IPS-NIHi11 (cell line): ENCODE results near the gene VCAN.
A peak's percentile ranks its signal among the peaks of the same experiment; 100 is the strongest.
"Not testable (repeated sequence)": the region's sequence is repeated elsewhere in the genome, so short reads cannot be mapped to it uniquely, and the experiment has no call there.

Experiments used
- DNase-seq: peaks from one replicate; pipeline ENCODE4 v3.0.0; 2012; ENCODE audit warnings: mixed read lengths, low spot score

The VCAN gene

DNA sequence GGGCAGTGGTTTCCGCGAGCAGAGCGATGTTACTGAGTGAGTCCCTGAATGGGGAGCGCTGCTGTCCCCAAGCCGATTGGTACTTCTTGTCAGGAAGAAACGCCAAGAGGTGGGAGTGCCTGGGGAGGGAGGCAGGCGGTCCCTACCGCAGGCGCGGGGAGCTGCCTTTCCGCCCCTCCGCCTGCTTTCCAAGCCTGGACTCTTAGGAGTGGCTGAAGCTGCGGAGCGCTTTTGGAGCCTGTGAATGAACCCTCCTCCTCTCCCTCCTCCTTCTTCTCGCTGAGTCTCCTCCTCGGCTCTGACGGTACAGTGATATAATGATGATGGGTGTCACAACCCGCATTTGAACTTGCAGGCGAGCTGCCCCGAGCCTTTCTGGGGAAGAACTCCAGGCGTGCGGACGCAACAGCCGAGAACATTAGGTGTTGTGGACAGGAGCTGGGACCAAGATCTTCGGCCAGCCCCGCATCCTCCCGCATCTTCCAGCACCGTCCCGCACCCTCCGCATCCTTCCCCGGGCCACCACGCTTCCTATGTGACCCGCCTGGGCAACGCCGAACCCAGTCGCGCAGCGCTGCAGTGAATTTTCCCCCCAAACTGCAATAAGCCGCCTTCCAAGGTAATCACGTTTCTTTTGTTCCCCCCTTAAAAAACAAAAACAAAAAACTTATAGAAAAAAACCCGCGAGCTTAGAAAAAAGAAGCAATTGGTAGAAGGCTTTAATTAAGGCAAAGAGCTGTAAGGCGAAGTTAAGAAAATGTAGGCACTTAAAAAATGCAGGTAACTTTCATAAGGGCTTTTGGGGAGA lies at the start of gene VCAN:
TSS of gene VCAN (plus strand) at position 340 of the 808 bp plus-strand sequence. CDS start 11,775 bp downstream, outside the sequence.
- DNase-seq = peak; percentile 58

DNA sequence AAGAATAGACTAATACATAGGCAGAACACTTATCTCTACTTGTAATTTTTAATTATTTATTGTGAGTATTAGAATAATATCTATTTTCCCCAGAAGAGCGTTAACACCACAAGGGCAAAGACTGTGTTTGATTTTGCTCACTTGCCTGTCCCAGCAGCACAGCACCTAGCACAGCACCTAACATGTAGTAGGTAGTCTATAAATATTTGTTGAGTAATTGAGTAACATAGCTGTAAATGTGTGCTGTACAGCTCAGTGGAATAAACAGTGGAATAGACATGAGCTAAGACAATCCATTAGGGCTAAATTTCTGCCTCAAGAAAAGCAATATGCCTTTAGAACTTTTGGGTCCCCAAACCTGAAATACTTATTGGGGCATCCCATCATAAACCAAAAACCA lies 49.3 kb upstream of the VCAN start:
- no peak for DNase-seq

DNA sequence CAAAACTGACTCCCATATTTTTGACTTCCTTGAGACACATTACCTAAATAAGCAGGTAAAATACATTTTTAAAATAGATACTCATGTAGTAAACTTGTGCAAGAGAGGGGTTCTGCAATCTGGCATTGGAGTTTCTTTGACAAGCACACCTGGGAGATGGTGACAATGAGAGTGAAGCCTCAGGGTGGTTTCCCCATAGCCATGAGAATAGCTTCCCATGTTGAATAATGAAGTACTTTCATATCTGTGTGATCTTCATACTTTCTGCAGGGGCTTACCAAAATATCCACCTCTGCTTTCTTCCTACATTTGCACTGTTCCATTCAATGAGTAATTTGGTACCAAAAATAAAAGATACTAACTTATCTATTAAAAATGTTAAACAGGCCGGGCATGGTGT lies 44.7 kb upstream of the VCAN start:
- DNase-seq = no peak

DNA sequence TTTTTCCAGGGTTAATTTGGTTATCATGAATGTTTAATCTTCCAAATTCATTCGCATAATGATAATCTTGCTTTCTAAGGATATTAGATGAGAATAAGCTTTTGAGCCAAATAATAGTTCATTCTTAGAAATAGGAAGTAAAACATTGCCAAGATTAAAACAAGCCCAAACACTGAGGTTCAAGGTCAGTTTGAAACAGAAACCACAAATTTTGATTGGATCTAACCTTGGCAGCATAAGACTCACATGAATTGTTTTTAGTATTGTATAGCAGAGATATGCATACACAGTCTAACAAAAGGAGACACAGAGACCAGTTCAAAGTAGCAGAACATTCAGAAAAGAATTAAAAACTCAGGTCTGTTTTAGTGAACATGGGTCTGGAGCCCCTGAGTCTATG lies 43.4 kb upstream of the VCAN start:
- no peak for DNase-seq

DNA sequence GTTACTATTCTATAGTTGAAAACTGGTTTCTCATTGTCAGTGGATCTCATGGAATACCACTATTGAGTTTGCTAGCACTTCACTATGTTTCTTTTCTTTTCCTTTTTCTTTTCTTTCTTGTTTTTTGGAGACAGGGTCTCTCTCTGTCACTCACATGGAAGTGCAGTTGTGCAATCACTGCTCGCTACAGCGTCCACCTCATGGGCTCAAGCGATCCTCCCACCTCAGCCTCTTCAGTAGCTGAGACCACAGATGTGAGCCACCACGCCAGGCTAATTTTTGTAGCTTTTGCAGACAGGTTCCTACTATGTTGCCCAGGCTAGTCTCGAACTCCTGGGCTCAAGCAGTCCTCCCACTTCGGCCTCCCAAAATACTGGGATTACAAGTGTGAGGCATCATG lies 42.7 kb upstream of the VCAN start:
- no peak for DNase-seq

DNA sequence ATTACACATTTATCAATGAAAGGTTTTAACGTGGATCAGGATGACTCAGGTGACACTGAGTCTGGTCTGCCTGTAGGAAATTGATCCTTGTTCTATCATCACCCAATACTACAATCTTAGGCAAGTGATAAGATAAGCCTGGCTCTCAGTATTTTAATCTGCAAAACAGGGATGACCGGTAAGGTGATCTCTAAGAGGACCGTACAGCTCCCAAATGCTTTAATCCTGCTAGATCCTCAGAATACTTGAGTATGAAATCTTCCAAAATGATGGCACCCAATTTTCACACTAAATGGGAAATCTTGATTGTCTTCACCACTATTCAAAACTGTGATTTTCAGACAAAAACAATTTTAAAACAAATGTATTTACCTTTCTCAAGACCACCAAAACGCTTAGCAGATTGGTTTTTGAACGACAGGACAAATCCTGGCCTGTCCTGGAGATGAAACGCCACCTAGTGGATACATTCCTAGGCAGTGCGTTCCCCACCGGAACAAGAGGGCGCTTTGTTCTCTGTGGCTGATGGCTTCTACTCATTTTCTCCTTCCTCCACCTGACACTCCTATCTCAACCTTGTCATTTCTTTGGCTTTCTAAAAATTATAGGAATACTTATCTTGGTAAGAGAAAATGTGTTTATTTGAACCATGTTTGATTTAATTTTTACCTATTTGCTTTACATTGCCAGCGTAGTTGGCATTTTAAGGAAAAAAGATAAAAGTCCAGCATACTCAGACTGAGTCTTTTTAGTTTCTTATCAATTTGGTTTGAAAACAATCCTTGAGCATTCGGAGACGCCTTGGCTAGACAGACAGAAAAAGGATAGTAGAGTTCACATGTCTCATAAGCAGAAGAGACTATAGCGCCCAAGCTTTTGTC lies 41.2 kb upstream of the VCAN start:
- peak; percentile 73 for DNase-seq

DNA sequence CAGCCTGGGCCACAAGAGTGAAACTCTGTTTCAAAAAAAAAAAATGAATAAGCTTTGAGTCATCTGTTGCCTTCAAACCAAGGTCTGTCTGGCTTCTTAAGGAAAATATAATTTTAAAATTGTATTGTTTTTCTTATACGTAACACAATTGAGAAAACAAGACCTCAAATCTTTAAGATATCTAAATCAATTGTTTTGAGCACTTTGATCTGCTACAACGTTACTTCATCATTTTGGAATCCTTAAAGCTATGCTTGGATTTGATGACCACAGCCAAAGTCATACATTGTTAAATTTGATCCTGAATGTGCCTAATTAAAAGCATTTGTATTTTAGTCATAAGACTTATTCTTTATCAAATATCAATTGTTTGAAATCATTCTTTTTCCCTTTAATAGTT lies 37.7 kb upstream of the VCAN start:
- DNase-seq = no peak

DNA sequence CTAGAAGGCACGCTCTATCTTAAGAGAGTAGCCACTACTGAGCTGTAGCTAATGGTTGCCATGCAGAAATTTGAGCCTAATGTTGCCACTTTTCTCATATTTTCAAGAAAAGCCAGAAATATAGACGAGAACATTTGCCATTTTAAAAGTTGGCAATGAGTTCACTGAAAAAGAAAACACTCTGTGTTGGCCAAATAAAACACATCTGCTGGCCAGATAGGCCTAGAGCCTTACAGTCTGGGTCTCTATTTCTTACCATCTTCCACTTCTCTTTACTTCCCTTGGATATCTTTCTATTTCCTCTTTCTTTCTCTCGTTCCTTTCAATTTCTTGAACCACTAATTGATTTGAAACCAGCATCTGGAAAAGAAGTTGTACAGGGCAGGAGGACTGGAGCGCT lies 36.6 kb upstream of the VCAN start:
- no peak for DNase-seq

DNA sequence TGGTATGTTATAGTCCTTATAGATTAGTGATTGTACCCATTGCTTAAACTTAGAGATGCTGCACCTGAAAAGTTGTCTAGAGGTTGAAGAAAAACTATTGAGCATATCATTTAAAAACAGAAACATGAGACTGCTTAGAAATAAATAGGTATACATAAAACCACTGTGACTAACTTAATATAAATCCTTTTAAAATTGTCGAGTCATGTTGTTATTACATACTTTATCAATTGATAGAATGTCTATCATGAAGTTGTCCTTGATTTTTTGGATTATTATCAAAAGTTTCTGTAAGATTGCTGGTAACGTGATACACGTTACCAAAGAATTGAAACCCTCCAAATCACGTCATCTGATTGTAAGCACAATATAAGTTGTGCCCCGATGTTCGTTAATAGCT lies 35.3 kb upstream of the VCAN start:
- no peak for DNase-seq

DNA sequence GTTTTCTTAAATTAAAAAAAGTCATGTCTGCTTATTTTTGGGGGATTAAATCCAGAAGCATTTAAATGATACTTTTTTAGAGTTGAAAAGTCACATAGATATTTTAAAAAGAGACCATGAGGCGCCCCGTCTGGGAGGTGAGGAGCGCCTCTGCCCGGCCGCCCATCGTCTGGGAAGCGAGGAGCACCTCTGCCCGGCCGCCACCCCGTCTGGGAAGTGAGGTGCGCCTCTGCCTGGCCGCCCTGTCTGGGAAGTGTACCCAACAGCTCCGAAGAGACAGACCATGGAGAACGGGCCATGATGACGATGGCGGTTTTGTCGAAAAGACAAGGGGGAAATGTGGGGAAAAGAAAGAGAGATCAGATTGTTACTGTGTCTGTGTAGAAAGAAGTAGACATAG lies 33.8 kb upstream of the VCAN start:
- not testable (repeated sequence) for DNase-seq

DNA sequence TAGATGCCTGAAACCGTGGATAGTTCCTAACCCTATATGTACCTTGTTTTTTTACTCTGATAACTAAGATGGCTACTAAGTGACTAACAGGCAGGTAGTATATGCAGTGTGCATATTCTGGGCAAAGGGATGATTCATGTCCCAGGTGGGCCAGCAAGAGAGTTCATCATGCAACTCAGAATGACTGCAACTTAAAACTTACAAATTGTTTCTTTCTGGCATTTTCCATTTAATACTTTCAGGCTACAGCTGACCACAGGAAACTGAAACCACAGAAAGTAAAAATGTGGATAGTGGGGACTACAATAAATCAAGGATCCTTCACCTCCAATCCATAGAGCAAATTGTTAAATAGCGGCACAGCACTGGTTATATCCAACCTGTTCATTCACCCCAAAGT lies 30.7 kb upstream of the VCAN start:
- DNase-seq = no peak

DNA sequence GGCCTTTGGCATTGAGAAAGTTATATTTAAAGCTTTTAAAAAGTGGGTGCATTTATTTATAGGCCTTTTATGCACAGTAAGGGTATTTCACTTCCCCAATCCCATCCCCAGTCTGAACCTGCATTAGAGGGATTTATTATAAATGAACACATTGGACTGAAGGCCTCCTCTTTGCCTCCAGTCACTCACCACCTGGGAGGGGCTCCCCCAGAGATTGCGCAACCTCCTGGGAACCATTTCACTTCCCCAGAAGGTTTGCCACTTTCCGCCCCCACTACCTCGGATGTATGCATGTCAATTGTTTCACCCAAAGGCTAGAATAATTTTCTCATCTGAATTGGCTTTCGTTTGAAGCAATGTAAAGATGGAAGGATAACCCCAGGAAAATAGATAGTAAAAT lies 29.8 kb upstream of the VCAN start:
- no peak for DNase-seq

DNA sequence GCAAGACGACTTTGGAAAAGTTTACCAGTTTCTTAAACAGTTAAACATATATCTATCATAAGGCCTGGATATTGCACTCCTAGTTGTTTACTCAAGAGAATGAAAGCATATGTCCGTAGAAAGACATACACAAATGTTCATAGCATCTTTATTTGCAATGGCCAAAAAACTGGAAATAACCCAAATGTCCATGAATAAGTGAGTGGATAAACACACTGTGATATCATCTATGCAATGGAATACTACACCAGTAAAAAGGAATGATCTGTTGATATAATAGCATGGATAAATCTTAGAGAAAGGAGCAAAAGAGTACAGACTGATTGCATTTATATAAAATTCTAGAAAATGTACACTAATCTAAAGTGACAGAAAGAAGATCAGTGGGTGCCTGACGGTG lies 28.0 kb upstream of the VCAN start:
- no peak for DNase-seq

DNA sequence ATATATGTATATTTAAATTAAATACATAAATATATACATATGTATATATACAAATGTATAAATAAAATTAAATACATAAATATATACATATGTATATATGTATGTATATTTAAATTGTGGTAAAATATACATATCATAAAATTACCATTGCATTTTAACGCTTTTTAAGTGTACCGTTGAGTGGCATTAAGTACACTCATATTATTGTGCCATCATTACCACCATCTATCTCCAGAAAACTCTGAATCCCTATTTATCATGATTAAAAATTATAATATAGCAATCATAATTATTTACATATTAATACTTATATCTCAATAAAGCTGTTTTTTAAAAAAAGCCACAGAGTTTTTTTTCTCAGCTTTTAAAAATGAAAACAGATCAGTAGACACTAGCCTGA lies 27.1 kb upstream of the VCAN start:
- DNase-seq = no peak

DNA sequence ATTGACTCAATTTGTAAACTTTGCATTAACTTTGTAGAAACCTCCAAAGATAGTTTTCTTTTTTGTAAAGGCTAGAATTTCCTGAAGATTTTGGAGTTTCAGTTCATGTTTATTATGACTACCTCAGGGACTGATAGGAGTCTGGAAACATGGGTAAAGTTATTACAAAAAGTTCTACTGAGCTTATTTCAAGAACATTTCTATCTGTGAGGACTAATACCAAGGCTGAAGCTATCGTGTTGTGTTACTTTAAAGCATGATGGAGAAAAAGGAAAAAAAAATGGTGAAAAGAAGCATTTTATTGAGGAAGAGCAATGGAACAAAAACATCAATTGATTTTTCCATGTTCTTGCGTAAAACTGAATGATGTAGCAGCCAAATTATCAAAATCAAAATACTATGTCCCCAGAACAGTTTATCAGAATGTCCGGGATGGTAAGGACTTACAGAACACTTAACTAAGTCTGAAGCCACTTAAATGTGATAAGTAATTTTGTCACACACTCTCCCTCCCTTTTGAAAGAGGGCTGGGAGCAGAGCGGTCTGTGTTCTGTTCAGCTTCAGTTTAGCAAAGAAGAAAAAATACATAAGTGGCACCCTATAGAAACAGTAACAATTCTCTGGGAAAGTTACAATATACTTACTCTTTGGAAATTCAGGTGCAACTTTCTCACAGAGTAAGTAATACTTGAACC lies 25.1 kb upstream of the VCAN start:
- DNase-seq = no peak

DNA sequence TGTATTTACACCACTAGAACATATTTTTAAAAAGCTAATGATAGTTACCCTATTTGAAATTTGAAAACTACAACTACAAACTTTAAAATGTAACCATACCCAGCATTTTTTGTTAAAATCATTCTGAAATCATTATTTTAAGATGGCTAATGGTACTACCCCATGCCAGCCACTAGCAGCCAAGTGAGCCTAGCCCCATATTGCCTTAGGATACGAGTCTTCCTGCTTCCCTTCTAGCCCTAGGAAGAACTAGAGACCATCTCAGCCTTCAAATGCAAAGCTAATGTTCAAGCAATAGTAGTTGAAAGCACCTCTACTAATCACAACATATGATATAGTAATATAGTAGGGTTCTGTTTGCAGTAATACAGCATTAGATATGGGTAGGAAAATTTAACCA lies 24.0 kb upstream of the VCAN start:
- no peak for DNase-seq

DNA sequence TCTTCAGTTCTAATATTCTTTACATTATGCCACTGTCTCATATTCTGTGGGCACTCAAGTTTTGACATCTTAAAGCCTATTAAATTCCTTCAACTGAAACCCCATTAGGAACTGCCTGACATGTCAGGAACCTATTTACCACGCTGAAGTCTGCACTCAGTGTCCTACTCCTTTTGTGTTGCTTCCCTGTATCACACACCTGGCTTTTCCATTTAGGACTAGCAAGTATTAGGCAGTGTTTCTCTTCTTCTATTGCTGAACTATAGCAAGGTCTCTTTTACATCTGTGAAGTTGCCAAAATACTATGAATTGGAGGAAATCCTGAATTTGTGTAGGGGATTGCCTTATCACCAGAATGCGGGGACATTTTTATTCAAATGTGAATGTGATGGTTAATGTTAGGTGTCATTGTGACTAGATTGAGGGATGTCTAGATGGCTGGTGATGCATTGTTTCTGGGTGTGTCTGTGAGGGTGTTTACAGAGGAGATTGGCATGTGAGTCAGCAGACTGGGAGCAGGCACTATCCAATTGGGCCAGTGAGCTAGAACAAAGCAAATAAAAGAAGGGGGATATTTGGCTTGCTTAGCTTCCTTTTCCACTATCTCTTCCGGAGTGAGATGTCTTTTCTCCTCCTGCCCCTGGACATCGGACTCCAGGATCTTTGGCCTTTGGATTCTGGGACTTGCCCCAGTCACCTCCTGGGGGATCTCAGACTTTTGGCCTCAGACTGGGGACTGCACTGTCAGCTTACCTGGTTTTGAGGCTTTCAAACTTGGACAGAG lies 21.2 kb upstream of the VCAN start:
- DNase-seq = no peak

DNA sequence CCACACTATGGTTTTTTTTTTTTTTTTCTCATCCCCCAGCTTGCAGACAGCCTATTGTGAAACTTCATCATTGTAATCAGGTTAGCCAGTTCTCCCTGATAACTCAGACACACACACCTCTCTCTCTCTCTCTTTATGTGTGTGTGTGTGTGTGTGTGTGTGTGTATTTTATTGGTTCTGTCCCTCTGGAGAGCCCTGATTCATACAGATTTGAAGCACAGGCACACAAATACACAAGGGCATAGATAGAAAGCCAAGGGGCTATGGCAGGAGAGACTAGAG lies 20.6 kb upstream of the VCAN start:
- DNase-seq = no peak

DNA sequence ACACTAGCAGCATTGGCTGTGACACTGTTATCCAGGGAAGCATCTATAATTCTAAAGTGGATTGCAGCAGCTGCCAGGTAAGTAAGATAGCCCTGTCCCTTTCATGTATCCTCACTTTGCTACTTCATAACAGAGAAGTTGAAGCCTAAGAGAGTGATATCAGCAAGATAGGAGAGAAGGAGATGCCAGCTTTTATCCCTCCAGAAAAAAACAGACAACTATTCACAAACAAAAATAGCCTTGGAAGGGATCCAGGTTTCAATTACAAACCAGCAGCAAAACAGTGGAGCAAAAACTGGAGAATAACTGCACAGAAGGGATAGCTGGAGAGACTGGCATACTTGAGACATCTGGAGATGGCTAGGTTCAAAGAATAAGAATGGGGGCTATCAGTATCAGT lies 19.6 kb upstream of the VCAN start:
- DNase-seq = no peak

DNA sequence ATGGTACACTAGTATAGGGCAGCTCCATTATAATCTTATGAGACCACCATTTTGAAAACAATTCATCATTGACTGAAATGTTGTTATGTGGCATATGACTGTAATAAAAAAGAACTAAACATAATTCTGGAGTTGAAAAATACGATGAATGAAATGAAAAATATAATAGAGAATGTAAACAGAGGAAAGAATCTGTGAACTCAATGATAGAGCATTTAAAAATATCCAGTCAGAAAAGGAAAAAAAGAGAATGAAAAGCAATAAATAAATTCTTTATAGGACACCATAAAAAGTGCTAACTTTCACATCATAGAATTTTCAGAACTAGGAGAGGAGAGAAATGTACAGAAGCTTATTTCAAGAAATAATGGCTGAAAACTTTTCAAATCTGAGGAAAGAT lies 17.6 kb upstream of the VCAN start:
- DNase-seq = no peak

DNA sequence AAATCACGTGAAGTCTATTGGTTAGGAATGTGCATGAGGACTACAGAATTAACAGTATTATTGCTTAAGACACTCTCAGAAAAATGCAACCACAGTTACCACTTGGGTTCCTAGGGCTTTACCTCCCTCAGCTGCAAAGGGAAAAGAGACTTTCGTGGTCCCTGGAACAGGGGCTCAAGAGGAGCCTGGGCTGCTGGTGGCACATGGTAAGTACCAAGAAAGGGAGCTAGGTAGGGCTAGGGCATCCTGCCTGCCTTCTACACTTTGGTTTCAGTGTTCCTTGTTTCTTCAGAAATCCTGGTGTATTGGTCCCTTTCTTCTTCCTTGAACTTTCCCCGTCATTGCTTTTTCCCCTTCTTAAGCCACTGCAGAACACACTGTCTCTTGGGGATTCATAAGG lies 7.3 kb upstream of the VCAN start:
- DNase-seq = no peak

DNA sequence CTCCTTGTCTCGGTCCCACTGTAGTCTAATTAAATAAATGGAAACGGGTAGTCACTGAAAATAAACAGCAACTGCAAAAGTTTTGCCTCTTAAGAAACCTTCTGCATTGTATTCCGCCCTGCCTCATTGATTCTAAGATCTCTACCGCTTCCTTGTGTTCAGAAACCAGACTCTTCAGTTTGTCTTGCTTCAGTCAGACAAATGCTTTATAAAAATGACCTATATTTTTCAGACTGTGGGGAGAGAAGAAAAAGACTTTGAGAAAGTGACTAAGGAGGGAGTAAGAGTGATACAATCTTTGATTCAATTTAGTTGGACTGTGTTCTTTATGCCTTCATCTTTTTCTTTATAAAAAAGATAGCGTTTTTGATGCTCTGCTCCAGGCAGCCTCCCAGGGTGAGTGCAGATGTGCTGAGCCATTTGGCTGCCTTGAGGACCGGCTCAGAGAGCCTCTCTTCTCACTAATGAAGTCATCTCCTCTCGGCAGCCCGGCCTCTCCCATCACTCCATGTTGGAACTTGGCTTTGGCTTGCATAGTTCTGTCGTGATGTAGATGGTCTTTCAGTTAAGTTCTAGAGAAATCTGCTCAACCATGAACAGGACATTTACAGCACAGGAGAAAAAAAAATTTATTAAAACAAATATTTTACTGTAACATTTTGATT lies 4.0 kb upstream of the VCAN start:
- no peak for DNase-seq
